Endothelial cell of umbilical vein (primary cell): Measurements from ENCODE around the gene SLC22A23. TPM values are rescaled to one million over a fixed set of nuclear protein-coding genes. Genes with fewer than 3 reads are reported as not detected.

Source experiments
- BruUV-seq: library from RNA; stranded (reverse); fragments of 400-500 nt; replicated peaks from 2 replicates; lab custom pipeline; 2021; lab: Mats Ljungman, UMichigan
- CTCF ChIA-PET: fragments of 300-600, 350-600 bp; sonication (Branson Sonifier 250); formaldehyde crosslinking; loops from one replicate; lab custom pipeline; 2021; ENCODE audit warnings: antibody characterized with exemption, inconsistent platforms; lab: Charles Lee
- POLR2A ChIA-PET: fragments of 300-600, 350-600 bp; sonication (Branson Sonifier 250); formaldehyde crosslinking; loops from one replicate; lab custom pipeline; 2021; ENCODE audit warnings: antibody characterized with exemption, inconsistent platforms; lab: Charles Lee
- DNase-seq: peaks from one replicate; pipeline ENCODE4 v3.0.0-alpha.2; 2011; ENCODE audit warnings: low read depth, low spot score
- FAIRE-seq: peaks from 2 replicates; lab custom pipeline; 2011; peaks lifted over from hg19 to GRCh38; lab: Jason Lieb, UNC
- H2AFZ ChIP-seq: 2 replicates; pipeline ENCODE4 v1.6.0; 2012; ENCODE audit warnings: low read depth, low read length, control low read depth, inconsistent platforms
- H3K27ac ChIP-seq: 2 replicates; pipeline ENCODE4 v1.5.1; 2011; ENCODE audit warnings: low read depth, mild to moderate bottlenecking, control low read depth, low read length, moderate library complexity; ENCODE audit not compliant: insufficient read depth
- H3K27me3 ChIP-seq, 2 experiments: 2 replicates each; pipeline versions ENCODE4 v1.6.0 to v1.6.1; 2011; ENCODE audit warnings: low read length in 2 of 2, mixed read lengths in 1 of 2; ENCODE audit not compliant: control insufficient read depth in 2 of 2, insufficient read depth in 2 of 2
- H3K36me3 ChIP-seq, 2 experiments: 2 replicates in 1 of 2; 3 replicates in 1 of 2; pipeline ENCODE4 v1.5.1; 2011; ENCODE audit warnings: low read length in 2 of 2, mild to moderate bottlenecking in 1 of 2, moderate library complexity in 1 of 2; ENCODE audit not compliant: control insufficient read depth in 2 of 2, insufficient read depth in 2 of 2; ENCODE audit errors: extremely low read depth in 1 of 2
- H3K4me1 ChIP-seq: 3 replicates; pipeline ENCODE4 v1.5.1; 2011; ENCODE audit warnings: mild to moderate bottlenecking, low read length; ENCODE audit not compliant: control insufficient read depth, insufficient read depth; ENCODE audit errors: extremely low read depth
- H3K4me2 ChIP-seq: 2 replicates; pipeline ENCODE4 v1.6.1; 2011; ENCODE audit warnings: low read length, control low read depth, mixed read lengths; ENCODE audit not compliant: insufficient read depth
- H3K4me3 ChIP-seq, 3 experiments: fragments of 200-600 bp in 1 of 3; sonication (generic), shearing (Covaris generic) in 1 of 3; replicated peaks in 1 of 3; 2 replicates each; pipeline ENCODE4 v1.5.1; 2011 to 2016; ENCODE audit warnings: control low read depth in 3 of 3, low read length in 3 of 3, mild to moderate bottlenecking in 2 of 3, inconsistent platforms in 1 of 3, low read depth in 1 of 3, moderate library complexity in 1 of 3; ENCODE audit not compliant: insufficient read depth in 1 of 3
- H3K79me2 ChIP-seq: 2 replicates; pipeline ENCODE4 v1.6.0; 2012; ENCODE audit warnings: low read length, inconsistent platforms; ENCODE audit not compliant: control insufficient read depth, insufficient read depth
- H3K9ac ChIP-seq: replicated peaks from 2 replicates; pipeline ENCODE3; 2011; ENCODE audit warnings: low read length, control low read depth; ENCODE audit not compliant: insufficient read depth; ENCODE audit errors: extremely low read depth
- H3K9me1 ChIP-seq: replicated peaks from 3 replicates; pipeline ENCODE4 v1.6.0; 2011; ENCODE audit warnings: mild to moderate bottlenecking, low read length; ENCODE audit not compliant: control insufficient read depth, insufficient read depth; ENCODE audit errors: extremely low read depth
- H3K9me3 ChIP-seq: replicated peaks from 2 replicates; pipeline ENCODE4 v1.5.1; 2012; ENCODE audit warnings: low read length, inconsistent platforms; ENCODE audit not compliant: control insufficient read depth, insufficient read depth
- H4K20me1 ChIP-seq: replicated peaks from 2 replicates; pipeline ENCODE3; 2011; ENCODE audit warnings: mild to moderate bottlenecking, low read length; ENCODE audit not compliant: control insufficient read depth, insufficient read depth; ENCODE audit errors: extremely low read depth
- EZH2 ChIP-seq: IDR thresholded peaks from 2 replicates; pipeline ENCODE4 v1.6.1; 2012; ENCODE audit warnings: borderline replicate concordance, low read depth, mild to moderate bottlenecking, moderate library complexity, low read length, inconsistent platforms; ENCODE audit not compliant: severe bottlenecking
- FOS ChIP-seq: IDR thresholded peaks from 2 replicates; pipeline ENCODE4 v1.6.1; 2011; ENCODE audit warnings: mild to moderate bottlenecking, low read length, moderate library complexity, borderline replicate concordance; ENCODE audit not compliant: insufficient read depth
- GATA2 ChIP-seq: IDR thresholded peaks from 2 replicates; pipeline ENCODE4 v1.7.0; 2011; ENCODE audit warnings: low read depth, mild to moderate bottlenecking, moderate library complexity, mixed read lengths, low read length; ENCODE audit not compliant: insufficient read length, insufficient read depth
- JUN ChIP-seq: IDR thresholded peaks from 2 replicates; pipeline ENCODE4 v1.6.1; 2011; ENCODE audit warnings: borderline replicate concordance, low read depth; ENCODE audit not compliant: insufficient read length, insufficient read depth
- MYC ChIP-seq: IDR thresholded peaks from one replicate; pipeline ENCODE4 v1.6.1; 2011; ENCODE audit warnings: mild to moderate bottlenecking, low read depth, low read length
- POLR2A ChIP-seq: IDR thresholded peaks from 2 replicates; pipeline ENCODE4 v1.6.1; 2012; ENCODE audit warnings: low read depth, mild to moderate bottlenecking, control low read depth, low read length
- POLR2AphosphoS5 ChIP-seq: IDR thresholded peaks from 2 replicates; pipeline ENCODE4 v1.6.1; 2012; ENCODE audit warnings: low read depth, mild to moderate bottlenecking, control low read depth, low read length, moderate library complexity; ENCODE audit not compliant: insufficient read depth
- dilution Hi-C: fragments of 300-500 bp; cut with MboI; formaldehyde crosslinking; loops from one replicate; pipeline ENCODE4 v1.15.0; 2019; ENCODE audit warnings: low sequenced_read_pairs; ENCODE audit not compliant: extremely low pct_ligation_motif_present
- intact Hi-C: fragments of 100-400 bp; cut with micrococcal nuclease; formaldehyde crosslinking; loops from one replicate; pipeline ENCODE4 v1.10.0; 2022
- polyA plus RNA-seq, 4 experiments: library from polyadenylated mRNA; depleted of rRNA in 3 of 4; stranded (reverse) in 3 of 4; unstranded in 1 of 4; fragments of >200 nt; gene quantifications; 2 replicates each; pipeline versions ENCODE4 v1.2.1 to v1.2.3, GENCODE V29; 2011 to 2012; ENCODE audit warnings: missing spikeins in 1 of 4
- total RNA-seq: library from RNA; stranded (reverse); gene quantifications from 2 replicates; pipeline ENCODE4 v1.2.3, GENCODE V29; 2021
- TF ChIP-seq, protein P1 (sequence below): IDR thresholded peaks from 2 replicates; pipeline ENCODE4 v1.6.1; 2011; ENCODE audit not compliant: insufficient read depth, insufficient read length
- TF ChIP-seq, protein P2 (sequence below), 2 donors: IDR thresholded peaks; 1 replicate in 1 of 2; 2 replicates in 1 of 2; pipeline ENCODE4 v1.5.1; 2011; ENCODE audit warnings: low read length in 2 of 2, mild to moderate bottlenecking in 2 of 2, moderate library complexity in 2 of 2, control low read depth in 1 of 2, inconsistent platforms in 1 of 2, low read depth in 1 of 2; ENCODE audit not compliant: insufficient read depth in 1 of 2; ENCODE audit errors: extremely low read depth in 1 of 2

SLC22A23 gene
- total and polyA plus RNA-seq, 2 donors (not counting 3 experiments of a cell fraction or from before 2014, with no cell fraction given) = 4.2 to 14.3 TPM

DNA sequence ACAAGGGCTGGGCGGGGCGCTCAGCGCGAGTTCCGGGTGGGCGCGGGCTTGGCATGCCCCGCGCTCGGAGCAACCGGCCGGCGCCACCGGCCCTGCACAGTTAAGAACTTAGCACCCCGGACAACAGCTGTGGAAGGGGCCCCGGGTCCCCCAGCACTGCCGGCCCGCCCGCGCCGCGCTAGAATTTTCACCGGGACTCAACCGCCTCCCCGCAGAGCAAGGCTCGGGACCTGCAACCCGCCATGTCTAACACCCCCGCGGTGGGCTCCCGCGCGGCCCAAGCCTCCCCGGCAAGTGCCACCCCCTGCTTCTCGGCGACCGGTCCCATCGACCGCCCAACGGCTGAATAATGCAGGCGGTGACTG is 203.3 kb downstream of the SLC22A23 start:
- intact Hi-C loops = no loop called here

More for the DNA sequence above, 203.3 kb downstream of the SLC22A23 start:
- TF ChIP-seq POLR2A = no peak
- no peak for TF ChIP-seq GATA2
- TF ChIP-seq JUN = no peak
- TF ChIP-seq EZH2 = no peak
- TF ChIP-seq, protein P1, sequence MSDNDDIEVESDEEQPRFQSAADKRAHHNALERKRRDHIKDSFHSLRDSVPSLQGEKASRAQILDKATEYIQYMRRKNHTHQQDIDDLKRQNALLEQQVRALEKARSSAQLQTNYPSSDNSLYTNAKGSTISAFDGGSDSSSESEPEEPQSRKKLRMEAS = no peak
- no peak for TF ChIP-seq MYC
- TF ChIP-seq, protein P2, sequence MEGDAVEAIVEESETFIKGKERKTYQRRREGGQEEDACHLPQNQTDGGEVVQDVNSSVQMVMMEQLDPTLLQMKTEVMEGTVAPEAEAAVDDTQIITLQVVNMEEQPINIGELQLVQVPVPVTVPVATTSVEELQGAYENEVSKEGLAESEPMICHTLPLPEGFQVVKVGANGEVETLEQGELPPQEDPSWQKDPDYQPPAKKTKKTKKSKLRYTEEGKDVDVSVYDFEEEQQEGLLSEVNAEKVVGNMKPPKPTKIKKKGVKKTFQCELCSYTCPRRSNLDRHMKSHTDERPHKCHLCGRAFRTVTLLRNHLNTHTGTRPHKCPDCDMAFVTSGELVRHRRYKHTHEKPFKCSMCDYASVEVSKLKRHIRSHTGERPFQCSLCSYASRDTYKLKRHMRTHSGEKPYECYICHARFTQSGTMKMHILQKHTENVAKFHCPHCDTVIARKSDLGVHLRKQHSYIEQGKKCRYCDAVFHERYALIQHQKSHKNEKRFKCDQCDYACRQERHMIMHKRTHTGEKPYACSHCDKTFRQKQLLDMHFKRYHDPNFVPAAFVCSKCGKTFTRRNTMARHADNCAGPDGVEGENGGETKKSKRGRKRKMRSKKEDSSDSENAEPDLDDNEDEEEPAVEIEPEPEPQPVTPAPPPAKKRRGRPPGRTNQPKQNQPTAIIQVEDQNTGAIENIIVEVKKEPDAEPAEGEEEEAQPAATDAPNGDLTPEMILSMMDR (IDR thresholded peaks at IDR 0.05; ENCODE audit: extremely low read depth in 1 of 2, insufficient read depth in 1 of 2, low read depth in 1 of 2, low read length in 2 of 2) = no peak
- TF ChIP-seq FOS = no peak
- no peak for TF ChIP-seq POLR2AphosphoS5
- Histone ChIP-seq H3K4me2 (no peak overlapping the region), H3K9ac (no peak overlapping the region), H3K9me3 (no peaks in the 10 kb centered on the region), H3K79me2 (no peaks in the 10 kb centered on the region), H3K4me3 (no peak overlapping the region), H3K27ac (no peak overlapping the region), H3K9me1 (no peaks in the 10 kb centered on the region), H2AFZ (no peak overlapping the region), H3K27me3 (peaks cover 4 to 9% of the 10 kb centered on the region in 2 experiments), H3K4me1 (no peaks in the 10 kb centered on the region), H4K20me1 (no peaks in the 10 kb centered on the region), H3K36me3 (no peaks in the 10 kb centered on the region)
- DNase-seq (no peak), FAIRE-seq (no peak)
- ChIA-PET POLR2A (no interaction called here), CTCF (interaction anchor here (1.5 kb wide), 1 partner anchor 114 kb away, joined by 3 read pairs; no protein-coding TSS in a partner anchor)
- no TSS peak for BruUV-seq
- dilution Hi-C loops = no loop called here
